HCT116 (cell line): ENCODE measurements around the gene MNT. TPM values are rescaled to one million over a fixed set of nuclear protein-coding genes. Genes with fewer than 3 reads are reported as not detected.

ENCODE experiments used
- ATAC-seq: fragments of 200-7000 bp; cut with Tn5 transposase; 2 replicates; pipeline ENCODE4 v1.9.1; 2020; ENCODE audit warnings: mild to moderate bottlenecking, moderate library complexity
- BruUV-seq: library from RNA; stranded (reverse); fragments of 400-500 nt; replicated peaks from 2 replicates; lab custom pipeline; 2021; lab: Mats Ljungman, UMichigan
- CTCF ChIA-PET: fragments of 300-600 bp; sonication (Branson Sonifier 250); formaldehyde crosslinking; loops from one replicate; lab custom pipeline; 2021; ENCODE audit warnings: antibody characterized with exemption; lab: Charles Lee
- POLR2A ChIA-PET: fragments of 300-600, 350-600 bp; sonication (Branson Sonifier 250); formaldehyde crosslinking; loops from one replicate; lab custom pipeline; 2021; ENCODE audit warnings: antibody characterized with exemption; lab: Charles Lee
- RAD21 ChIA-PET, 2 experiments: fragments of 300-600 bp; sonication (Branson Sonifier 250); formaldehyde crosslinking; loops; one replicate each; lab custom pipeline; 2023; ENCODE audit warnings: low total read pairs in 2 of 2; ENCODE audit not compliant: uncharacterized antibody in 2 of 2, unreplicated experiment in 2 of 2, low non-redundant PET in 1 of 2; lab: Charles Lee
- DNase-seq: peaks from one replicate; pipeline ENCODE4 v3.0.0-alpha.2; 2010; ENCODE audit warnings: low read depth, low spot score
- H2AFZ ChIP-seq: fragments of 200-600 bp; shearing (Covaris generic), sonication (generic); 2 replicates; pipeline ENCODE4 v1.6.1; 2017; ENCODE audit warnings: low read depth, mixed run types, mixed read lengths, antibody characterized with exemption, low read length; ENCODE audit not compliant: poor library complexity, severe bottlenecking
- H3K27ac ChIP-seq: 2 replicates; pipeline ENCODE4 v1.5.1; 2012; ENCODE audit warnings: low read depth, low read length
- H3K27me3 ChIP-seq: fragments of 200-600 bp; sonication (generic); 2 replicates; pipeline ENCODE4 v1.6.1; 2016; ENCODE audit warnings: mixed run types, low read length, mixed read lengths; ENCODE audit not compliant: insufficient read depth
- H3K36me3 ChIP-seq, 2 experiments: fragments of 200-500 bp in 1 of 2; fragments of 200-600 bp in 1 of 2; sonication (Bioruptor generic) in 1 of 2; sonication (generic) in 1 of 2; 2 replicates each; pipeline versions ENCODE4 v1.5.1 to v1.6.1; 2014 to 2016; ENCODE audit warnings: low read length in 2 of 2, inconsistent platforms in 1 of 2, mixed read lengths in 1 of 2, mixed run types in 1 of 2; ENCODE audit not compliant: insufficient read depth in 2 of 2, control insufficient read depth in 1 of 2
- H3K4me1 ChIP-seq, 2 experiments: fragments of 200-600 bp in 1 of 2; sonication (generic) in 1 of 2; 2 replicates each; pipeline versions ENCODE4 v1.5.1 to v1.6.1; 2012 to 2017; ENCODE audit warnings: low read length in 2 of 2, inconsistent platforms in 1 of 2, mild to moderate bottlenecking in 1 of 2, mixed read lengths in 1 of 2, mixed run types in 1 of 2, moderate library complexity in 1 of 2; ENCODE audit not compliant: insufficient read depth in 2 of 2, control insufficient read depth in 1 of 2
- H3K4me2 ChIP-seq: fragments of 200-600 bp; sonication (generic); 2 replicates; pipeline ENCODE4 v1.6.1; 2017; ENCODE audit warnings: mixed run types, low read length, mixed read lengths
- H3K4me3 ChIP-seq, 2 experiments: fragments of 200-600 bp in 1 of 2; sonication (generic) in 1 of 2; replicated peaks in 1 of 2; 2 replicates each; pipeline ENCODE4 v1.5.1; 2011 to 2016; ENCODE audit warnings: low read length in 2 of 2, control low read depth in 1 of 2, low read depth in 1 of 2, mild to moderate bottlenecking in 1 of 2, mixed read lengths in 1 of 2, mixed run types in 1 of 2
- H3K79me2 ChIP-seq: fragments of 200-600 bp; sonication (generic); 2 replicates; pipeline ENCODE4 v1.6.1; 2017; ENCODE audit warnings: mild to moderate bottlenecking, mixed run types, low read length, moderate library complexity, mixed read lengths; ENCODE audit not compliant: insufficient read depth
- H3K9ac ChIP-seq: fragments of 200-600 bp; sonication (generic); 2 replicates; pipeline ENCODE4 v1.6.1; 2016; ENCODE audit warnings: low read length, mixed read lengths
- H3K9me2 ChIP-seq: fragments of 200-600 bp; sonication (generic), shearing (Covaris generic); 2 replicates; pipeline ENCODE4 v1.6.1; 2017; ENCODE audit warnings: mixed run types, mild to moderate bottlenecking, moderate library complexity; ENCODE audit not compliant: insufficient read depth
- H3K9me3 ChIP-seq, 2 experiments: fragments of 200-500 bp in 1 of 2; fragments of 200-600 bp in 1 of 2; sonication (Bioruptor generic) in 1 of 2; sonication (generic) in 1 of 2; 2 replicates each; pipeline ENCODE4 v1.6.1; 2014 to 2017; ENCODE audit warnings: low read length in 2 of 2, mixed read lengths in 2 of 2, inconsistent platforms in 1 of 2, low read depth in 1 of 2, mild to moderate bottlenecking in 1 of 2, mixed run types in 1 of 2, moderate library complexity in 1 of 2; ENCODE audit not compliant: control insufficient read depth in 1 of 2, insufficient read depth in 1 of 2
- H4K20me1 ChIP-seq: fragments of 200-600 bp; sonication (generic), shearing (Covaris generic); 2 replicates; pipeline ENCODE4 v1.6.1; 2017; ENCODE audit warnings: mixed run types, mild to moderate bottlenecking, moderate library complexity; ENCODE audit not compliant: insufficient read depth
- CBX3 ChIP-seq: IDR thresholded peaks from 2 replicates; pipeline ENCODE4 v1.6.1; 2012; ENCODE audit warnings: low read depth
- CEBPB ChIP-seq: IDR thresholded peaks from 2 replicates; pipeline ENCODE4 v1.6.1; 2012; ENCODE audit warnings: low read depth
- CTCF ChIP-seq, 3 experiments: fragments of 200-600 bp in 1 of 3; sonication (generic) in 1 of 3; IDR thresholded peaks in 2 of 3; conservative IDR thresholded peaks in 1 of 3; 2 replicates each; pipeline ENCODE4 v1.5.1; 2012 to 2017; ENCODE audit warnings: low read depth in 2 of 3, low read length in 2 of 3, antibody characterized with exemption in 1 of 3, borderline replicate concordance in 1 of 3, control low read depth in 1 of 3, mild to moderate bottlenecking in 1 of 3, mixed read lengths in 1 of 3, mixed run types in 1 of 3, moderate library complexity in 1 of 3; ENCODE audit not compliant: insufficient read depth in 1 of 3
- ELF1 ChIP-seq: IDR thresholded peaks from 2 replicates; pipeline ENCODE4 v1.6.1; 2012; ENCODE audit warnings: low read depth, borderline replicate concordance
- EZH2phosphoT487 ChIP-seq: fragments of 200-600 bp; IDR thresholded peaks from 2 replicates; pipeline ENCODE4 v1.6.1; 2018; ENCODE audit warnings: antibody characterized with exemption, borderline replicate concordance
- FOSL1 ChIP-seq: IDR thresholded peaks from 2 replicates; pipeline ENCODE4 v1.6.1; 2012; ENCODE audit warnings: low read depth
- JUND ChIP-seq: IDR thresholded peaks from 2 replicates; pipeline ENCODE4 v1.6.1; 2012
- MAX ChIP-seq: IDR thresholded peaks from 2 replicates; pipeline ENCODE4 v1.6.1; 2012
- POLR2A ChIP-seq: IDR thresholded peaks from 2 replicates; pipeline ENCODE4 v1.7.0; 2011; ENCODE audit warnings: borderline replicate concordance; ENCODE audit not compliant: insufficient read depth, insufficient read length; ENCODE audit errors: extremely low read depth
- SIN3A ChIP-seq: IDR thresholded peaks from 2 replicates; pipeline ENCODE4 v1.6.1; 2012; ENCODE audit warnings: low read depth
- TCF7L2 ChIP-seq: IDR thresholded peaks from 2 replicates; pipeline ENCODE4 v1.7.0; 2011; ENCODE audit warnings: borderline replicate concordance, inconsistent platforms; ENCODE audit not compliant: insufficient read depth, insufficient read length; ENCODE audit errors: extremely low read depth
- YY1 ChIP-seq: IDR thresholded peaks from 2 replicates; pipeline ENCODE4 v1.6.1; 2011; ENCODE audit warnings: low read length, low read depth, moderate library complexity, mild to moderate bottlenecking; ENCODE audit not compliant: insufficient replicate concordance; ENCODE audit errors: extremely low read depth
- ZNF274 ChIP-seq: fragments of 200-500 bp; sonication (Bioruptor generic); IDR thresholded peaks from 2 replicates; pipeline ENCODE4 v1.6.1; 2014; ENCODE audit warnings: mild to moderate bottlenecking, low read depth, low read length, inconsistent platforms
- intact Hi-C: fragments of 100-400 bp; cut with micrococcal nuclease; formaldehyde crosslinking; loops from 2 replicates; pipeline ENCODE4 v1.10.0; 2022
- total RNA-seq: library from RNA; stranded (reverse); gene quantifications from one replicate; pipeline ENCODE4 v1.2.1, GENCODE V29; 2021; ENCODE audit not compliant: unreplicated experiment
- TF ChIP-seq, protein P1 (sequence below): IDR thresholded peaks from 2 replicates; pipeline ENCODE4 v1.6.1; 2011; ENCODE audit warnings: mild to moderate bottlenecking, low read length, moderate library complexity; ENCODE audit not compliant: insufficient replicate concordance; ENCODE audit errors: extremely low read depth

The MNT gene
- total RNA-seq, 1 experiment from 2014 or later: 37.0 TPM

DNA sequence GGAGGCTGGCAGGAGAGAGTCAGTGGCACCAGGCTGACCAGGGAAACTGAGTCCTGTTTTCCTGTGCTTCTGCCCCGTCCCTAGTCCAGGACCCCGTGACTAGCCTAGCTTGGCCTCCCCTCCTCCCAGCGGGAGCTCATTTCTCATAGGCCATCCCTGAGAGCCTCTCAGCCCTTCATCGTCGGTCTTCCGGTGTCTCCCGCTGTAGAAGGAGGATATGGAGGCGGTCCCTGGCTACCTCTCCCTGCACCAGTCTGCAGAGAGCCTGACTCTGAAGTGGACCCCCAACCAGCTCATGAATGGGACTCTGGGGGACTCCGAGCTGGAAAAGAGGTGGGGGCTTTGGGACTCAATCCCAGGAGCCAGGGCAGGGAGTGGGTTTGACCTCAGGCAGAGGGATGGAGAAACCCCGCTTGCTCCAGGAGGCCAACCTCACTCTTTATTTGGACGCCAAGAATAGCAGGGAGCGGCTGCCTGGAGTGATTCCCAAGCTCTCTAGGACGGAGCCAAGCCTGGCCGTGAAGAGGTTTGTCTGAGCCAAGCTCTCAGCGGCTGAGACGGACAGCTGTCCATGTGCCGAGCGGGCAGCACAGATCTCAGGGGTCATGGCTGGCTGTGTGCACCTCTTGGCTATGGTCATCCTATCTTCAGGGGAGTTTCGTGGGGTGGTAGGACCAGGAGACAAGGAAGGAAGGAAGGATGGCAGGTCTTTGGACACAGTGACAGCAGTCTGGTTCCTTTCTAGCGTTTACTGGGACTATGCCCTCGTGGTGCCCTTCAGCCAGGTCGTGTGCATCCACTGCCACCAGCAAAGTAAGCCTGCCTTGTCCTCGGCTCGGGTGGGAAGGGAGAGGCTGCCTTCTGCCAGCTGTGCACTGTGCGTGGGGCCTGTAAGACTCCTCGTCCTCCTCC, 36.8 kb downstream of the MNT start:
- no peak for DNase-seq
- POLR2A ChIA-PET: no interaction called here
- intact Hi-C loops: no loop called here
- Histone ChIP-seq H3K9me2 (no peaks in the 10 kb centered on the region), H3K4me2 (no peak overlapping the region), H4K20me1 (no peaks in the 10 kb centered on the region), H3K9me3 (no peaks in the 10 kb centered on the region), H3K27ac (no peak overlapping the region), H3K27me3 (no peaks in the 10 kb centered on the region), H3K9ac (no peak overlapping the region), H3K36me3 (peaks cover 4 to 7% of the 10 kb centered on the region in 2 experiments; a peak in 2 of 4 replicates), H3K79me2 (no peaks in the 10 kb centered on the region), H2AFZ (no peak overlapping the region), H3K4me3 (no peak overlapping the region), H3K4me1 (peaks cover 16 to 23% of the 10 kb centered on the region in 2 experiments)
- RAD21 ChIA-PET: no interaction called here
- CTCF ChIA-PET: no interaction called here
- TF ChIP-seq CEBPB (no peak), YY1 (no peak), FOSL1 (no peak), MAX (no peak), ELF1 (no peak), POLR2A (no peak), JUND (no peak)
- BruUV-seq: no TSS peak
- ATAC-seq: no peak

DNA sequence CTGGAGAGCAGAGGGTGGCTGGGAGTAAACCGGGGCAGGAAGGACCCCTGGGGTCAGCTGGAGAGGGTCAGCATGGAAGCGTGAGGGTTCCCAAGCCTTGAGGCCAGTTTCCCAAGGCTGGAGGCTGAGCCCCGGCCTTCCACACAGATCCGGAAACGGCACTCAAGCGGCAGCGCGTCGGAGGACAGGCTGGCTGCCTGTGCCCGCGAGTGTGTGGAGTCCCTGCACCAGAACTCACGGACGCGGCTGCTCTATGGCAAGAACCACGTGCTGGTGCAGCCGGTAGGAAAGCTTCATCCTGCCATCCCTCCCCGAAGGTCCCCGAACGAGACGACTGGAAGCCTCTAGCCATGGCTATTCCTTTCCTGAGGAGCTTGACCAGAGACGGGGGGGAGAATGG, 37.5 kb downstream of the MNT start:
- Histone ChIP-seq H3K4me2 (no peak overlapping the region), H2AFZ (no peak overlapping the region), H4K20me1 (no peaks in the 10 kb centered on the region), H3K9me2 (no peaks in the 10 kb centered on the region), H3K9me3 (no peaks in the 10 kb centered on the region), H3K9ac (no peak overlapping the region), H3K27ac (no peak overlapping the region), H3K79me2 (no peaks in the 10 kb centered on the region), H3K4me3 (no peak overlapping the region), H3K27me3 (no peaks in the 10 kb centered on the region), H3K4me1 (peaks cover 24 to 31% of the 10 kb centered on the region in 2 experiments), H3K36me3 (peaks cover 4 to 7% of the 10 kb centered on the region in 2 experiments; a peak in 2 of 4 replicates)
- intact Hi-C loops: no loop called here
- CTCF ChIA-PET: interaction anchor here (0.5 kb wide), 1 partner anchor 415 kb away, joined by 3 read pairs; no protein-coding TSS in a partner anchor
- ATAC-seq (no peak), DNase-seq (no peak)
- no peak for TF ChIP-seq CBX3
- no peak for TF ChIP-seq SIN3A
- TF ChIP-seq, protein P1, sequence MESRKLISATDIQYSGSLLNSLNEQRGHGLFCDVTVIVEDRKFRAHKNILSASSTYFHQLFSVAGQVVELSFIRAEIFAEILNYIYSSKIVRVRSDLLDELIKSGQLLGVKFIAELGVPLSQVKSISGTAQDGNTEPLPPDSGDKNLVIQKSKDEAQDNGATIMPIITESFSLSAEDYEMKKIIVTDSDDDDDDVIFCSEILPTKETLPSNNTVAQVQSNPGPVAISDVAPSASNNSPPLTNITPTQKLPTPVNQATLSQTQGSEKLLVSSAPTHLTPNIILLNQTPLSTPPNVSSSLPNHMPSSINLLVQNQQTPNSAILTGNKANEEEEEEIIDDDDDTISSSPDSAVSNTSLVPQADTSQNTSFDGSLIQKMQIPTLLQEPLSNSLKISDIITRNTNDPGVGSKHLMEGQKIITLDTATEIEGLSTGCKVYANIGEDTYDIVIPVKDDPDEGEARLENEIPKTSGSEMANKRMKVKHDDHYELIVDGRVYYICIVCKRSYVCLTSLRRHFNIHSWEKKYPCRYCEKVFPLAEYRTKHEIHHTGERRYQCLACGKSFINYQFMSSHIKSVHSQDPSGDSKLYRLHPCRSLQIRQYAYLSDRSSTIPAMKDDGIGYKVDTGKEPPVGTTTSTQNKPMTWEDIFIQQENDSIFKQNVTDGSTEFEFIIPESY: no peak
- no peak for TF ChIP-seq CTCF (IDR thresholded peaks at IDR 0.05 in 2 of 3, conservative IDR thresholded peaks at IDR 0.05 in 1 of 3; ENCODE audit: borderline replicate concordance in 1 of 3, insufficient read depth in 1 of 3, low read depth in 2 of 3, low read length in 2 of 3)
- TF ChIP-seq ZNF274: no peak
- no peak for TF ChIP-seq EZH2phosphoT487
- no peak for TF ChIP-seq MAX
- TF ChIP-seq TCF7L2: no peak
- POLR2A ChIA-PET: no interaction called here
- RAD21 ChIA-PET: no interaction called here
- BruUV-seq: no TSS peak
